AG09309 (cell line): Measurements from ENCODE around the gene BCAT1.
"Not testable (repeated sequence)": the region's sequence is repeated elsewhere in the genome, so short reads cannot be mapped to it uniquely, and the experiment has no call there.

Experiments used
- DNase-seq: peaks from one replicate; pipeline ENCODE4 v3.0.0-alpha.2; 2010; ENCODE audit warnings: low read depth
- H3K4me3 ChIP-seq: 2 replicates; pipeline ENCODE4 v1.5.1; 2011; ENCODE audit warnings: mild to moderate bottlenecking, low read depth, low read length, moderate library complexity; ENCODE audit not compliant: control insufficient read depth
- TF ChIP-seq, protein P1 (sequence below): IDR thresholded peaks from 2 replicates; pipeline ENCODE4 v1.5.1; 2011; ENCODE audit warnings: mild to moderate bottlenecking, low read depth, low read length, inconsistent platforms; ENCODE audit not compliant: insufficient read depth, control insufficient read depth; ENCODE audit errors: missing control alignments

BCAT1 gene

DNA sequence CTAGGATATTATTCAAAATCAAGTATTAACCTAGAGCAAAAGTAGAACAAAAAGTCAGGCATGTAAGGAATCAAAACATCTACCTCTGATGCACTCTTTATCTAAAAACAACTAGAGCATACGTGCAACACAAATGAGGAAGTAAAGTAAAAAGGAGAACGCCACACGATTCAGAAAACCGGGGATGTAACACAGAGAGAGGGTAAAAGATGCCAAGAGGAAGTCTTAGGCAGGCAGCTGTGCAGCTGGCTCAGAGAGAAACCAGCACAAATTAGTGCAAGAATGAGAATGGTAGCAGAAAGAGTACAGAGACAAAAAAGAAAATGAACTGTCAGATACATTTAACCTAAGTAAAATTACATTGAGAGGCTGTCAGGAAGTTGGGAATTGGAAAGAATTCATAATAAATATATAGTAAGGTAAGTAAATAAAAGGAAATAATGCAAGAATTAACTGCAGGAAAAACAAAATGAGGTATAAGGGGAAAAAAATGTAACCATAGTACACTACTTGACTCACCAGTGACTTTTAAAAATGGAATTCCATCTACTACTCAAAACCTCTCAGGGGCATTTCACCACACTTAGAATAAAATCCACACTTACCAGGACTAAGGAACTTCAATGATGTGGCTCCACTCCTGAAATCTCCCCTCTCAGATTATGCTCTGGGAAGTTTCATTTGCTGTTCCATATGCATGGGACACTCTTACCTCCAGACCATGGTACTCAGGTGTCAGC lies 17.1 kb downstream of the BCAT1 start:
- DNase-seq, result no peak
- H3K4me3 ChIP-seq, result no peak overlapping the region
- TF ChIP-seq, protein P1, sequence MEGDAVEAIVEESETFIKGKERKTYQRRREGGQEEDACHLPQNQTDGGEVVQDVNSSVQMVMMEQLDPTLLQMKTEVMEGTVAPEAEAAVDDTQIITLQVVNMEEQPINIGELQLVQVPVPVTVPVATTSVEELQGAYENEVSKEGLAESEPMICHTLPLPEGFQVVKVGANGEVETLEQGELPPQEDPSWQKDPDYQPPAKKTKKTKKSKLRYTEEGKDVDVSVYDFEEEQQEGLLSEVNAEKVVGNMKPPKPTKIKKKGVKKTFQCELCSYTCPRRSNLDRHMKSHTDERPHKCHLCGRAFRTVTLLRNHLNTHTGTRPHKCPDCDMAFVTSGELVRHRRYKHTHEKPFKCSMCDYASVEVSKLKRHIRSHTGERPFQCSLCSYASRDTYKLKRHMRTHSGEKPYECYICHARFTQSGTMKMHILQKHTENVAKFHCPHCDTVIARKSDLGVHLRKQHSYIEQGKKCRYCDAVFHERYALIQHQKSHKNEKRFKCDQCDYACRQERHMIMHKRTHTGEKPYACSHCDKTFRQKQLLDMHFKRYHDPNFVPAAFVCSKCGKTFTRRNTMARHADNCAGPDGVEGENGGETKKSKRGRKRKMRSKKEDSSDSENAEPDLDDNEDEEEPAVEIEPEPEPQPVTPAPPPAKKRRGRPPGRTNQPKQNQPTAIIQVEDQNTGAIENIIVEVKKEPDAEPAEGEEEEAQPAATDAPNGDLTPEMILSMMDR, result no peak

DNA sequence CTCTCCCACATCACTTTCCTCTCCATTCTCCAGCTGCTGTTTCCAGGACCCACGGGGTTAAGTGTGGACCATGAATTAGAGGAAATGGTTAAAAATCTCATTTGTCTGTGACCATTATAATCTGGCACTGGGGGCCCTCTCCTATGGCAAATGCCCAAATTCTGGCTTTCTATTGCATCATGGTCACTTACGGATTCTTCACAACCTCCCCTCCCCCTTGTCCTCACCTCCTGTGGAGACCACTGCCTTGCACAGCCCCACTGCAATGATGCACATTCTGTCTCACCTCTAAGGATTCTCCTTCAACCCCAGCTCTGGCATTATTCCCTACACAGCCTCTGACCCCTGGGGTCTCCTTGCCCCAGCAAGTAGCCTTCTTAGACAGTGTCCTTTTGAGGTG lies 18.9 kb downstream of the BCAT1 start:
- TF ChIP-seq, protein P1, result no peak
- no peak for DNase-seq
- H3K4me3 ChIP-seq, result no peak overlapping the region

DNA sequence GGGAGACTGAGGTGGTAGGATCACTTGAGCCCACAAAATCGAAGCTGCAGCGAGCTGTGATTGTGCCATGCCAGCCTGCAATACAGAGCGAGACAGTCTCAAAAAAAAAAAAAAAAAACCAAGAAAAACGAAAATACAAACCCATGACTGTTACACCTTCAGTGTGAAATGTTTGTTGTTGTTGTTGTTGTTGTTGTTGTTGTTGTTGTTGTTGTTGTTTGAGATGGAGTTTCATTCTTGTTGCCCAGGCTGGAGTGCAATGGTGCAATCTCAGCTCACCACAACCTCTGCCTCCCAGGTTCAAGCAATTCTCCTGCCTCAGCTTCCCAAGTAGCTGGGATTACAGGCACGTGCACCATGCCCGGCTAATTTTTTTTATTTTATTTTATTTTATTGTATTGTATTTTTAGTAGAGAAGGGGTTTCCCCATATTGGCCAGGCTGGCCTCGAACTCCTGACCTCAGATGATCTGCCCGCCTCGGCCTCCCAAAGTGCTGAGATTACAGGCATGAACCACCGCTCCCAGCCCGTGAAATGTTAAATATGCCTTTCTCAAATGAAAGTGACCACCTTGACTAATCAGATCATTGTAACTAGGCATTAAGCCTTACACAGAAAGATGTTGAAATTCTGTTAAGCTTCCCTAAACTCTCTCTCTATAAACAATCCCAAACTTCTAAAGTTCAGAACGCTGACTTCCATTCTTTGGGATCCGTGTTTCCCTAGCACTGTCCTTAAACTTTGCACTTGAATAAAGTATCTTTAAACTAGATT lies 20.2 kb downstream of the BCAT1 start:
- not testable (repeated sequence) for DNase-seq, H3K4me3 ChIP-seq

DNA sequence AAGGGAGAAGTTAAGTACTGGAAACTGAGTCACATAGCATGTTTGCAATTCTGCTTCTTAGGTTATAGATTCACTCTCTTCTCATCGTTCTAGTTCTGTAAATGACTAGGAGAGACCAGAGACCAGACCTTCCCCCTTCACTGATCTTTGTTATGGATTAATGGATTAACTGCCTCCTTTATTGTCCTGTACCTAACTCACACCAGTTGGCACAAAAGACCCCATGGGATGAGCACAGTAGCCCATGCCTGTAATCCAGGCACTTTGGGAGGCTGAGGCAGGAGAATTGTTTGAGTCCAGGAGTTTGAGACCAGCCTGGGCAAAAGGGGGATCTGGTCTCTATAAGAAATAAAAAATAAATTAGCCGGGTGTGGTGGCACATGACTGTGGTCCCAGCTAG lies 20.8 kb downstream of the BCAT1 start:
- H3K4me3 ChIP-seq, result no peak overlapping the region
- DNase-seq, result no peak
- TF ChIP-seq, protein P1, result no peak

DNA sequence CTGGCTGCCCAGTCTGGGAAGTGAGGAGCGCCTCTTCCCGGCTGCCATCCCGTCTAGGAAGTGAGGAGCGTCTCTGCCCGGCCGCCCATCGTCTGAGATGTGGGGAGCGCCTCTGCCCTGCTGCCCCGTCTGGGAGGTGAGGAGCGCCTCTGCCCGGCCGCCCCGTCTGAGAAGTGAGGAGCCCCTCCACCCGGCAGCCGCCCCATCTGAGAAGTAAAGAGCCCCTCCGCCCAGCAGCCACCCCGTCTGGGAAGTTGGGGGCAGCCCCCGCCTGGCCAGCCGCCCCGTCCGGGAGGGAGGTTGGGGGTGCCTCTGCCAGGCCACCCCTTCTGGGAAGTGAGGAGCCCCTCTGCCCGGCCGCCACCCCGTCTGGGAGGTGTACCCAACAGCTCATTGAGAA lies 22.8 kb downstream of the BCAT1 start:
- not testable (repeated sequence) for DNase-seq, H3K4me3 ChIP-seq

DNA sequence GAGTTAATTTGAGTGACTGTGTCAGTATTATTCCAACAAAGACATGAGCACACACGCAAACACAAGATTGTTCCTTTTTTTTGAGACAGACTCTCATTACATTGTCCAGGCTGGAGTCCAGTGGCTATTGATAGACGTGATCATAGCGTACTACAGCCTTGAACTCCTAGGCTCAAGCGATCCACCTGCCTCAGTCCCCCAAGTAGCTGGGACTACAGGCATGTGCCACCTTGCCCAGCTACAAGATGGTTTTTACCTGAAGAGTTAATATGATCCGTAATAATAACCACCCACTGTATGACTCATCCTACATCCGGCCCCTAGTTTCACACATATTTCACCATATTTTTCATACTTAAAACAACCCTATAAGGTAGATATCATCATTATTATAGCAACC lies 26.8 kb downstream of the BCAT1 start:
- no peak overlapping the region for H3K4me3 ChIP-seq
- no peak for DNase-seq
- TF ChIP-seq, protein P1, result no peak

DNA sequence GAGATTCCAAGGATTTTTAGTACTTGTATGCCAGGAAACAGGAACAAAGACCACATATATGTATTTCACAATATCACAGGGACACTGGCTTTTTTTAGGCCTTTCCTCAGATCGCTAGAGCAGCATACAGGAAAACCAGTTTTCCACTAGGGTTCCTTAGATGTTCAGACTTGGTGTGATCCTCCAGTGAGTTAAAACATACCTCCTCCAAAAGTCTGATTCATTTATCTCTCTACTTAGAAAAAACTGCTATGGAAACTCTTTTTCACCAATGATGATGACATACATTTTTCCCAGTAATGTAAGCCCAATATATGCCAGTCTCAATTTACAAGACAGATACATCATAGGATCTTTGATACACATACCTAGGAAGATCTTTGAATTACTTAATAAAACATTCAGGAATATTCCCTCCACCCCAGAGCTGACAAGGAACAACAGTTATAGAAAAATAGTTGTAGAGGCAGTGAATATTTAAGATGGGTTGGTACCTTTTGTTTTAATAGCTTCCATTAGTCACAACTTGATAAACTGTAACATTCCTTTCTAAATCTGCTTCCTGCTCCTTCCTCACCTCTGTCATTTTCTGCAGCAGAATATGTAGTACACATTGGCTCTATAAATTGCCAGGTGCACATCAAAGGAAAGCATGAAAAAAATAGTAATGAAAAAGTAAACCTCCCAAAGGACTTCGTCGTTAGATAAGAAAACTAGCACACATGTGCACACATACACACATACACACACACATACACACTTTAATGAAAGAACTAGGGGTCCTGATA lies 27.5 kb downstream of the BCAT1 start:
- TF ChIP-seq, protein P1, result no peak
- no peak overlapping the region for H3K4me3 ChIP-seq
- DNase-seq, result no peak
